Psoas muscle (tissue), 8 donors: Measurements from ENCODE around the gene C21orf58. TPM values are rescaled to one million over a fixed set of nuclear protein-coding genes. Genes with fewer than 3 reads are reported as not detected.
"Not testable (repeated sequence)": the region's sequence is repeated elsewhere in the genome, so short reads cannot be mapped to it uniquely, and the experiment has no call there.

Experiments used
- ATAC-seq, 4 donors: fragments of 200-7000 bp; cut with Tn5 transposase; one replicate each; pipeline ENCODE4 v1.9.1; 2020; ENCODE audit warnings: moderate library complexity in 3 of 4, mild to moderate bottlenecking in 2 of 4
- DNase-seq, 2 donors: peaks; one replicate each; pipeline ENCODE4 v3.0.0-alpha.2; 2020
- H3K27ac ChIP-seq: fragments of 200-600 bp; one replicate; pipeline ENCODE4 v1.8.0; 2022
- H3K27me3 ChIP-seq, 3 donors: fragments of 200-600 bp in 1 of 3; one replicate each; pipeline versions ENCODE4 v1.6.1 to v1.8.0; 2013 to 2022; ENCODE audit warnings: low read length in 2 of 3, mild to moderate bottlenecking in 2 of 3, moderate library complexity in 1 of 3; ENCODE audit not compliant: insufficient read depth in 3 of 3
- H3K36me3 ChIP-seq, 2 donors: fragments of 200-600 bp in 1 of 2; one replicate each; pipeline versions ENCODE4 v1.6.1 to v1.8.0; 2013 to 2022; ENCODE audit warnings: low read depth in 1 of 2, mild to moderate bottlenecking in 1 of 2, moderate library complexity in 1 of 2; ENCODE audit not compliant: insufficient read depth in 1 of 2
- H3K4me1 ChIP-seq: fragments of 200-600 bp; one replicate; pipeline ENCODE4 v1.8.0; 2022
- H3K4me3 ChIP-seq: fragments of 200-600 bp; one replicate; pipeline ENCODE4 v1.8.0; 2022; ENCODE audit warnings: mild to moderate bottlenecking
- H3K9me3 ChIP-seq: fragments of 200-600 bp; one replicate; pipeline ENCODE4 v1.8.0; 2022
- WGBS, 3 donors: extraction: QIAGEN DNeasy Blood & Tissue Kit; methylation state at CpG; one replicate each; pipeline versions ENCODE4 v1.1.6 to v1.1.7; 2013; 5-methylcytosine and 5-hydroxymethylcytosine counted together
- intact Hi-C, 2 donors: fragments of 100-400 bp; cut with DNase I; formaldehyde crosslinking; loops; one replicate each; pipeline versions ENCODE4 v1.11.0 to v1.14.2; 2022
- polyA plus RNA-seq, 3 donors: library from polyadenylated mRNA; stranded (reverse); fragments of 200-250 nt; gene quantifications; one replicate each; pipeline ENCODE4 v1.2.3, GENCODE V29; 2013
- total RNA-seq, 4 donors: library from RNA; stranded (reverse); fragmentation: NEBNext Ultra II Directional in 2 of 4; extraction: Animal tissue kit (Norgen Biotek cat#: 25700) in 2 of 4; gene quantifications; one replicate each; pipeline versions ENCODE4 v1.2.1 to v1.2.4, GENCODE V29; 2021 to 2023
- TF ChIP-seq, protein P1 (sequence below): fragments of 200-600 bp; IDR thresholded peaks from one replicate; pipeline ENCODE4 v1.8.0; 2022; ENCODE audit warnings: antibody characterized with exemption
- donor health status: healthy with polysubstance abuse.
- donor health status: DM: no; HTN: no; CAD: no; lungs with moderate emphysema.
- donor health status: Bipolar disorder and iron deficiency.
- donor health status: healthy.
- donor health status: DM: yes; HTN: yes; CAD: no.
- donor health status: DM: no; HTN: no; CAD: no.
- donor health status: DM: no; HTN: no; CAD: no.
- donor health status: DM: yes; HTN: yes; CAD: no.

Gene C21orf58
- total and polyA plus RNA-seq, 7 donors: 0.38 to 3.0 (median 1.1) TPM

DNA sequence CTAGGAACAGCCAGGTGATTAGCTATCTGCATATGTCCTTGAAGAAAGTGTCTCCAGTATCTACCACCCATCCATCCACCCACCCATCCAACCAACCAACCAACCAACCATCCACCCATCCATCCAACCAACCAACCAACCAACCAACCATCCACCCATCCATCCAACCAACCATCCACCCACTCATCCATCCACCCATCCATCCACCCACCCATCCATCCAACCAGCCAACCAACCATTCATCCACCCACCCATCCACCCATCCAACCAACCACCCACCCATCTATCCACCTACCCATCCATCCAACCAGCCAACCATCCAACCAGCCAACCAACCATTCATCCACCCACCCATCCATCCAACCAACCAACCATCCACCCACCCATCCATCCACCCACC lies 12.1 kb downstream of the C21orf58 start:
- intact Hi-C loops: no loop called here
- TF ChIP-seq, protein P1, sequence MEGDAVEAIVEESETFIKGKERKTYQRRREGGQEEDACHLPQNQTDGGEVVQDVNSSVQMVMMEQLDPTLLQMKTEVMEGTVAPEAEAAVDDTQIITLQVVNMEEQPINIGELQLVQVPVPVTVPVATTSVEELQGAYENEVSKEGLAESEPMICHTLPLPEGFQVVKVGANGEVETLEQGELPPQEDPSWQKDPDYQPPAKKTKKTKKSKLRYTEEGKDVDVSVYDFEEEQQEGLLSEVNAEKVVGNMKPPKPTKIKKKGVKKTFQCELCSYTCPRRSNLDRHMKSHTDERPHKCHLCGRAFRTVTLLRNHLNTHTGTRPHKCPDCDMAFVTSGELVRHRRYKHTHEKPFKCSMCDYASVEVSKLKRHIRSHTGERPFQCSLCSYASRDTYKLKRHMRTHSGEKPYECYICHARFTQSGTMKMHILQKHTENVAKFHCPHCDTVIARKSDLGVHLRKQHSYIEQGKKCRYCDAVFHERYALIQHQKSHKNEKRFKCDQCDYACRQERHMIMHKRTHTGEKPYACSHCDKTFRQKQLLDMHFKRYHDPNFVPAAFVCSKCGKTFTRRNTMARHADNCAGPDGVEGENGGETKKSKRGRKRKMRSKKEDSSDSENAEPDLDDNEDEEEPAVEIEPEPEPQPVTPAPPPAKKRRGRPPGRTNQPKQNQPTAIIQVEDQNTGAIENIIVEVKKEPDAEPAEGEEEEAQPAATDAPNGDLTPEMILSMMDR: no peak
- no peak overlapping the region for H3K4me3 ChIP-seq
- no peaks in the 10 kb centered on the region for H3K27me3 ChIP-seq
- H3K36me3 ChIP-seq: no peaks in the 10 kb centered on the region
- ATAC-seq (no peak), DNase-seq (no peak)
- H3K27ac ChIP-seq: no peak overlapping the region
- no peaks in the 10 kb centered on the region for H3K4me1 ChIP-seq
- H3K9me3 ChIP-seq: no peaks in the 10 kb centered on the region

DNA sequence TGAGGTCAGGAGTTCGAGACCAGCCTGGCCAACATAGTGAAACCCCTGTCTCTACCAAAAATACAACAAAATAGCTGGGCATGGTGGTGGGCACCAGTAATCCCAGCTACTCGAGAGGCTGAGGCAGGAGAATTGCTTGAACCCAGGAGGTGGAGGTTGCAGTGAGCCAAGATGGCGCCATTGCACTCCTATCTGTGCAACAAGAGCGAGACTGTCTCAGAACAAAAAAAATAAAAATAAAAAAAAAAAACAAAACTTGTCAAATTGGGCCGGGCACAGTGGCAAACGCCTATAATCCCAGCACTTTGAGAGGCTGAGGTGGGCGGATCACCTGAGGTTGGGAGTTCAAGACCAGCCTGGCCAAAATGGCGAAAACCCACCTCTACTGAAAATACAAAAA lies 13.4 kb downstream of the C21orf58 start:
- ATAC-seq, H3K27me3 ChIP-seq, H3K9me3 ChIP-seq, intact Hi-C loops, H3K27ac ChIP-seq, DNase-seq, H3K36me3 ChIP-seq, H3K4me1 ChIP-seq, H3K4me3 ChIP-seq: not testable (repeated sequence)
- whole genome bisulfite sequencing, 3 donors: 97 to 99% (median 98%) methylated on average over 8 of the region's 8 CpGs

DNA sequence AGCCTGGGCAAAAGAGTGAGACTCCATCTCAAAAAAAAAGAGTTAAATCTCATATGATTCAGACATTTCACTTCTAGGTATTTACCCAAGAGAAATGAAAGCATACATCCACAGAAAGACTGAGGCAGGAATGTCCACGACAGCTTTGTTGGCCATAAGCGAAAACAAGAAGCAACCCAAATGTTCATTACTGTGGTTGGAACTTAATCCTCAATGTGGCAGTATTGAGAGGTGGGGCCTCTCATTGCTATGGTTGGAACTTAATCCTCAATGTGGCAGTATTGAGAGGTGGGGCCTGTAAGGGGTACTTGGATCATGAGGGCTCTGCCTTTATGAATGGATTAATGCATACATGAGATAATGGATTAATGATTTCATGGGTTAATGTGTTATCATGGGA lies 15.2 kb downstream of the C21orf58 start:
- Histone ChIP-seq H3K27me3 (no peaks in the 10 kb centered on the region), H3K9me3 (no peaks in the 10 kb centered on the region), H3K36me3 (no peaks in the 10 kb centered on the region), H3K4me1 (no peaks in the 10 kb centered on the region), H3K27ac (no peak overlapping the region), H3K4me3 (no peak overlapping the region)
- intact Hi-C loops: no loop called here
- ATAC-seq: no peak
- TF ChIP-seq, protein P1: no peak
- WGBS, 3 donors: 98 to 100% (median 98%) methylated on average over 2 of the region's 2 CpGs
- no peak for DNase-seq

DNA sequence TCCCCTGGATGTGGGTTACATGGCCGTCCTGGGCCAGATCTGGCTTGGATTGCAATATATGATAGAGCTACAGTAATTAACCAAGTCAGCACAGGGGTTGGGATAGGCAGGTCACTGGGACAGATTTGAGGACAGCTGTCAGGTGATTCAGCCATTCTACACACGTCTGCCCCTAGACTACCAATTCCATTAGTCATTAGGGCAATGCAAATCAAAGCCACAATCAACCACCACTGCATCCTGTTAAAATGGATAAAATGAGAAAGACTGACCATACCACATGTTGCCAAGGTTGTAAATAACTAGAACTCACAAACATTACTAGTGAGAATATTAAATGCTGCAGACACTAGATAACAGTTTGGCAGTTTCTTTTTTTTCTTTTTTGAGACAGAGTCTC lies 16.0 kb downstream of the C21orf58 start:
- no peak overlapping the region for H3K4me3 ChIP-seq
- H3K27ac ChIP-seq: no peak overlapping the region
- H3K4me1 ChIP-seq: no peaks in the 10 kb centered on the region
- WGBS, 3 donors: 71 to 90% (median 75%) methylated on average over 2 of the region's 2 CpGs
- no peaks in the 10 kb centered on the region for H3K9me3 ChIP-seq
- H3K36me3 ChIP-seq: no peaks in the 10 kb centered on the region
- TF ChIP-seq, protein P1: no peak
- no peak for ATAC-seq
- no peaks in the 10 kb centered on the region for H3K27me3 ChIP-seq
- intact Hi-C loops: no loop called here
- no peak for DNase-seq

DNA sequence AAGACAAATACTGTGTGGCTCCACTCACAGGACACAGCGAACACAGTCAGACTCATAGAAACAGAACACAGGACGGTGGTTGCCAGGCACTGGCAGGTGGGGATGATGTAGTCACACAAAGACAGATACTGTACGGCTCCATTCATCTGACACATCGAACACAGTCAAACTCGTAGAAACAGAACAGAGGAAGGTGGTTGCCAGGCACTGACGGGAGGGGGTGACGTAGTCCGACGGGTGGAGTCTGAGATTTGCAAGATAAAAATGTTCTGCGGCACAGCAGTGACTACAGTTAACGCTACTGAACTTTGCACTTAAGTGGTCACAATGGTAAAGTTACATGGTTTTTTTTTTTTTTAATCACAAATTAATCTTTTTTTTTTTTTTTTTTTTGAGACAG lies 18.7 kb downstream of the C21orf58 start:
- DNase-seq (no peak), ATAC-seq (peak in 2 of 4 donors; percentile 17 to 33)
- 94 to 98% (median 97%) methylated on average over 11 of the region's 11 CpGs for WGBS, 3 donors
- Histone ChIP-seq H3K27ac (no peak overlapping the region), H3K4me3 (no peak overlapping the region), H3K36me3 (peaks cover 0 to 10% of the 10 kb centered on the region in 2 donors), H3K27me3 (no peaks in the 10 kb centered on the region), H3K9me3 (no peaks in the 10 kb centered on the region), H3K4me1 (no peaks in the 10 kb centered on the region)
- TF ChIP-seq, protein P1: no peak
- intact Hi-C loops: no loop called here
